H1 (cell line): ENCODE measurements around the gene LTBP4. TPM values are rescaled to one million over a fixed set of nuclear protein-coding genes. Genes with fewer than 3 reads are reported as not detected.

Source experiments
- ASH2L ChIP-seq: fragments of 200-600, 300-600 bp; sonication (generic); IDR thresholded peaks from one replicate; pipeline ENCODE4 v1.7.1; 2017; ENCODE audit warnings: low read length
- ATF2 ChIP-seq: IDR thresholded peaks from 2 replicates; pipeline ENCODE4 v1.6.1; 2012; ENCODE audit warnings: low read length, inconsistent platforms
- BACH1 ChIP-seq: IDR thresholded peaks from 2 replicates; pipeline ENCODE4 v1.6.1; 2012; ENCODE audit warnings: low read length, improper control_type of control experiment
- BCL11A ChIP-seq, 2 experiments: IDR thresholded peaks; one replicate each; pipeline ENCODE4 v1.6.1; 2011; ENCODE audit warnings: low read depth in 2 of 2, low read length in 2 of 2, mild to moderate bottlenecking in 2 of 2
- CBX8 ChIP-seq: fragments of 300-800, 300-1000 bp; sonication (generic); IDR thresholded peaks from 2 replicates; pipeline ENCODE4 v1.7.1; 2016; ENCODE audit warnings: low read depth, low read length, borderline replicate concordance
- CHD1 ChIP-seq: IDR thresholded peaks from 2 replicates; pipeline ENCODE4 v1.6.1; 2012; ENCODE audit warnings: low read depth, low read length, improper control_type of control experiment
- CREB1 ChIP-seq: IDR thresholded peaks from 2 replicates; pipeline ENCODE4 v1.6.1; 2012; ENCODE audit warnings: inconsistent platforms
- EGR1 ChIP-seq: IDR thresholded peaks from 2 replicates; pipeline ENCODE4 v1.6.1; 2011; ENCODE audit warnings: low read depth, low read length, borderline replicate concordance
- FOSL1 ChIP-seq: IDR thresholded peaks from 2 replicates; pipeline ENCODE4 v1.6.1; 2011; ENCODE audit warnings: mild to moderate bottlenecking, low read depth, low read length, moderate library complexity; ENCODE audit not compliant: insufficient read depth
- GABPA ChIP-seq: IDR thresholded peaks from 2 replicates; pipeline ENCODE4 v1.6.1; 2011; ENCODE audit warnings: mild to moderate bottlenecking, low read length, moderate library complexity, borderline replicate concordance; ENCODE audit not compliant: insufficient read depth
- GTF2F1 ChIP-seq: IDR thresholded peaks from 2 replicates; pipeline ENCODE4 v1.6.1; 2012; ENCODE audit warnings: low read depth, low read length, improper control_type of control experiment, borderline replicate concordance
- HDAC6 ChIP-seq: IDR thresholded peaks from one replicate; pipeline ENCODE4 v1.7.1; 2012; ENCODE audit warnings: low read depth, mild to moderate bottlenecking, inconsistent platforms, low read length, moderate library complexity
- JUND ChIP-seq: IDR thresholded peaks from 2 replicates; pipeline ENCODE4 v1.6.1; 2011; ENCODE audit warnings: mild to moderate bottlenecking, improper control_type of control experiment, low read length
- KDM5A ChIP-seq: fragments of 200-600 bp; IDR thresholded peaks from 2 replicates; pipeline ENCODE4 v1.7.1; 2012; ENCODE audit warnings: mild to moderate bottlenecking, low read length, inconsistent platforms, mixed read lengths
- NANOG ChIP-seq: IDR thresholded peaks from 2 replicates; pipeline ENCODE4 v1.6.1; 2011; ENCODE audit warnings: low read length, low read depth, mild to moderate bottlenecking, inconsistent platforms; ENCODE audit not compliant: insufficient read depth, poor library complexity, severe bottlenecking
- NRF1 ChIP-seq: IDR thresholded peaks from 2 replicates; pipeline ENCODE4 v1.6.1; 2011; ENCODE audit warnings: mild to moderate bottlenecking, low read depth, low read length, improper control_type of control experiment
- POLR2A ChIP-seq, 2 experiments: IDR thresholded peaks; 1 replicate in 1 of 2; 2 replicates in 1 of 2; pipeline ENCODE4 v1.6.1; 2011; ENCODE audit warnings: low read depth in 2 of 2, low read length in 2 of 2, mild to moderate bottlenecking in 2 of 2; ENCODE audit errors: control extremely low read depth in 1 of 2
- RNF2 ChIP-seq: fragments of 200-900, 300-1000 bp; sonication (generic); IDR thresholded peaks from 2 replicates; pipeline ENCODE4 v1.7.1; 2016; ENCODE audit warnings: borderline replicate concordance, low read depth, mild to moderate bottlenecking, antibody characterized with exemption, low read length; ENCODE audit not compliant: poor library complexity, severe bottlenecking; ENCODE audit errors: missing control alignments
- SIRT6 ChIP-seq: IDR thresholded peaks from one replicate; pipeline ENCODE4 v1.7.1; 2012; ENCODE audit warnings: low read length, inconsistent platforms
- SP1 ChIP-seq: IDR thresholded peaks from 2 replicates; pipeline ENCODE4 v1.6.1; 2011; ENCODE audit warnings: low read depth, low read length
- SP2 ChIP-seq: IDR thresholded peaks from 2 replicates; pipeline ENCODE4 v1.6.1; 2012; ENCODE audit warnings: mild to moderate bottlenecking, low read length, inconsistent platforms
- USF2 ChIP-seq: IDR thresholded peaks from 2 replicates; pipeline ENCODE4 v1.6.1; 2011; ENCODE audit warnings: low read length, improper control_type of control experiment
- polyA plus RNA-seq, 7 experiments: library from polyadenylated mRNA; depleted of rRNA in 3 of 7; stranded (reverse) in 5 of 7; unstranded in 2 of 7; fragments of >200 nt in 5 of 7; fragments of 200-250 nt in 2 of 7; gene quantifications; 1 replicate in 5 of 7; 2 replicates in 1 of 7; 4 replicates in 1 of 7; pipeline versions ENCODE4 v1.2.1 to v1.2.3, GENCODE V29; 2011 to 2013; ENCODE audit warnings: missing spikeins in 2 of 7, mixed read lengths in 2 of 7
- total RNA-seq: library from RNA; stranded (reverse); fragmentation: NEBNext Ultra II Directional; extraction: Animal tissue kit (Norgen Biotek cat#: 25700); gene quantifications from 2 replicates; pipeline ENCODE4 v1.2.1, GENCODE V29; 2021

LTBP4 gene
- total and polyA plus RNA-seq, 2 of the 8 experiments (the other 6 are each of a cell fraction or from before 2014, with no cell fraction given) = 54.5 to 77.1 TPM

GRCh38 chr19:40613690-40614621, 12.8 kb downstream of the LTBP4 start (continued):
- TF ChIP-seq USF2 (no peak), ATF2 (no peak), NANOG (no peak), EGR1 (no peak), CBX8 (no peak), SP2 (no peak), POLR2A (IDR thresholded peaks at IDR 0.05; ENCODE audit: control extremely low read depth in 1 of 2, low read depth in 2 of 2, low read length in 2 of 2) (peak in 1 of 2 experiments; percentile 75; a peak in 2 of 3 replicates), KDM5A (no peak), CREB1 (no peak; the same call in 1 of the 2 replicates), RNF2 (no peak), GTF2F1 (no peak), BACH1 (no peak), BCL11A (IDR thresholded peaks at IDR 0.05; ENCODE audit: low read depth in 2 of 2, low read length in 2 of 2) (no peak), ASH2L (peak; percentile 15), FOSL1 (no peak), SIRT6 (no peak), JUND (no peak), SP1 (peak; percentile 74; the same call in 1 of the 2 replicates), HDAC6 (no peak), GABPA (no peak), CHD1 (no peak), NRF1 (no peak)
